Stimulated activated CD8-positive, alpha-beta memory T cell treated with anti-CD3 and anti-CD28 coated beads, Interleukin-12 subunit alpha, Interleukin-12 subunit beta, amount 100 ng/mL, for 24 hours (primary cell): Measurements from ENCODE around the gene SNRPE.

ENCODE experiments used
- DNase-seq: peaks from one replicate; pipeline ENCODE4 v3.0.0-alpha.2; 2020; ENCODE audit errors: extremely low read depth

Gene SNRPE

DNA sequence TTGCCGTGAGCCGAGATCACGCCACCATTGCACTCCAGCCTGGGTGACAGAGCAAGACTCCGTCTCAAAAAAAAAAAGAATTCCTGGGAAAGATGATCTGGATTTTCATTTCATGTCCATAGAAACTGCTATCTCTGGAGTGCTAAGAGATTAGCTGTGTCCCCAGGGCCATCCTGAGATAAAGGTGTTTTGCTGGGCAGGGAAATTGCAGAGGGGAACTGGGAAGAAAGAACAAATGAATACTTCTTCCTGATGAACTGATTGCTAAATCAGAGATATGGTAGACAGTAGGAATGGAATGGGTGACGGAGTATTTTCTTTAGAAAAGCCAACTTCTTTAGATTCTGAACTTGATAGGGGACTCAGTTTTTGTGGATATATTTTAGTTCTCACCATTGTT is 19.2 kb downstream of the SNRPE start:
- no peak for DNase-seq

- DNase-seq = no peak
These were observed 27.4 kb downstream of the SNRPE start for GRCh38 chr1:203888807-203889251.

DNA sequence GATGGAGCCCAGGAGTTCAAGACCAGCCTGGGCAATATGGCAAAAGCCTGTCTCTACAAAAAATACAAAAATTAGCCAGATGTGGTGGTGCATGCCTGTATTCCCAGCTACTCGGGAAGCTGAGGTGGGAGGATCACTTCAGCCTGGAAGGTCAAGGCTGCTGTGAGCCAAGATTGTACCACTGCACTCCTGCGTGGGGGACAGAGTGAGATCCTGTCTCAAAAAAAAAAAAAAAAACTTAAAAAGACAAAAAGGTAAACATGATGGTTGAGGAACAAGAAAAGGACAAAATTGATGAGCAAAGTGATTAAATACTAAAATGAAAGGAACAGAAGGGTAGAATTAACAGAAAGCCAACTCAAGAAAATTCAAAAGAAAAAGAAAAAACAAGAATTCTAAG is 30.6 kb downstream of the SNRPE start:
- no peak for DNase-seq

DNA sequence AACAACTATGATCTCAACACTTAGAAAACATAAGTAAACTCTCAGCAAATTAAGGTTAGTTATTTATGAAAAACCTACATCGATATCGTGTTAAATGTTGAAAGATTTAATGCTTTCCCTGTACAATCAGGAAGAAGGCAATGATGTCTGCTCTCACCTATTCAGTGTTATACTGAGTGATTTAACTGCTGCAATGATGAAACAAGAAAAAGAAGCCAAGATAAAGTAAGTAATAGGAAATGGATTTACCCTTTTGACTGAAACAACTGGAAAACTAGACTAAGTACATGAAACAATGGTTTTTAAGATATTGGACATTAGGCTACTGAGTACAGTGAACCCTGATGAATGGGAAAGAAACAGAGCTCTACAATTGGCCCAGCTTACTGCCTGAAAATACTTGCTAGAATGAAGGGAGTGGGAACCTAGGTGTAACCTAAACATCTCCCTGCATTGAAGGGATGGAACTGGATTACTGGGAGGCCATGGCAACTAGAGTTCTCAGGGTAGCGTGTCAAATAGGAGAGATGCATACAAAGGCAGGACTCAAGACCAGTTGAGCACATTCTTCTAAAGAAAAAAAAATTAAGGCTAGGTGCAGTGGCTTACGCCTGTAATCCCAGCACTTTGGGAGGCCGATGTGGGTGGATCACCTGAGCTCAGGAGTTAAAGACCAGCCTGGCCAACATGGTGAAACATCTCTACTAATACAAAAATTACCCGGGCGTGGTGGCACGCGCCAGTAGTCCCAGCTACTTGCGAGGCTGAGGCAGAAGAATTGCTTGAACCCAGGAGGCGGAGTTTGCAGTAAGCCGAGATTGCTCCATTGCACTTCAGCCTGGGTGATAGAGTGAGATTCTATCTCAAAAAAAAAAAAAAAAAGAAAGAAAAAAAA is 37.3 kb downstream of the SNRPE start:
- no peak for DNase-seq

GRCh38 chr1:203899353-203899716 is 37.9 kb downstream of the SNRPE start:
- DNase-seq = no peak

DNA sequence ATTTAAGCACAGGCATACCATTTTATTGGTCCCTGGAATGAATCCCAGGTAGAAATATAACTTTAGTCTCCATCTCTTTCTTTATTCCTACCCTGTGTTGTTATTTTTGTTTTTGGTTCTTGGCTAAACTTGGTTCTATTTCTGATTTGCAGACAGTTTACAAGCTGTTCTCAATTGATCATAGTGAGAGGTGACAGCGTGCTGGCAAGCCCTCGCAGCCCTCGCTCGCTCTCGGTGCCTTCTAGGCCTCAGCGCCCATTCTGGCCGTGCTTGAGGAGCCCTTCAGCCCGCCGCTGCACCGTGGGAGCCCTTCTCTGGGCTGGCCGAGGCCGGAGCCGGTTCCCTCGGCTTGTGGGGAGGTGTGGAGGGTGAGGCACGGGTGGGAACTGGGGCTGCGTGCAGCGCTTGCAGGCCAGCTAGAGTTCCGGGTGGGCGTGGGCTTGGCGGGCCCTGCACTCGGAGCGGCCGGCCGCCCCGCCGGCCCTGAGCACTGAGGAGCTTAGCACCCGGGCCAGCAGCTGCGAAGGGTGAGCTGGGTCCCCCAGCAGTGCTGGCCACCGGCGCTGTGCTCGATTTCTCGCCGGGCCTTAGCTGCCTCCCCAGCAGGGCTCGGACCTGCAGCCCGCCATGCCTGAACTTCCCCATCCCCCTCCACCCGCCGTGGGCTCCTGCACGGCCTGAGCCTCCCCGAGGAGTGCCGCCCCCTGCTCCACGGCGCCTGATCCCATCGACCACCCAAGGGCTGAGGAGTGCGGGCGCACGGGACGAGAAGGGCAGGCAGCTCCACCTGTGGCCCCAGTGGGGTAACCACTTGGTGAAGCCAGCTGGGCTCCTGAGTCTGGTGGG is 38.7 kb downstream of the SNRPE start:
- no peak for DNase-seq

- no peak for DNase-seq
These were observed 40.2 kb downstream of the SNRPE start for GRCh38 chr1:203901581-203901980.

GRCh38 chr1:203905275-203905674 is 43.9 kb downstream of the SNRPE start:
- no peak for DNase-seq

DNA sequence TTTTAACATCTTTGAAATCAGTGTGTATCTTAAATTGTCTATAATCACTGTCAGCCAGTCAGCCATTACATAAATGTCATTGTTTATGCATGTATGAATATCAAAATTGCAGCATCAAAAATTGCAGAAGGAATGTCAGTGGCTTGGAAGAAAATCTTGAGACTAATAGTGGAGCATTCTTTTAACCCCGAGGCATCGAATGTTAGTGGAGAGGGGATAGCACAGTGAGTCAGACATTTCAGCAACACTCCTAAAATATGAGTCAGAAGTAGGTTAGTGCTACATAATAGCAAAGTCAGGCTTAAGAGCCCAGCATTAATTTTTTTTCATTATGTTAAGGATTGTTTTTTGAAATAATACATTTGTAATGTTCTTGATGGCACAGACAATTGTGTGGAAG is 45.5 kb downstream of the SNRPE start:
- DNase-seq = no peak

GRCh38 chr1:203907901-203908300 is 46.5 kb downstream of the SNRPE start:
- no peak for DNase-seq

DNA sequence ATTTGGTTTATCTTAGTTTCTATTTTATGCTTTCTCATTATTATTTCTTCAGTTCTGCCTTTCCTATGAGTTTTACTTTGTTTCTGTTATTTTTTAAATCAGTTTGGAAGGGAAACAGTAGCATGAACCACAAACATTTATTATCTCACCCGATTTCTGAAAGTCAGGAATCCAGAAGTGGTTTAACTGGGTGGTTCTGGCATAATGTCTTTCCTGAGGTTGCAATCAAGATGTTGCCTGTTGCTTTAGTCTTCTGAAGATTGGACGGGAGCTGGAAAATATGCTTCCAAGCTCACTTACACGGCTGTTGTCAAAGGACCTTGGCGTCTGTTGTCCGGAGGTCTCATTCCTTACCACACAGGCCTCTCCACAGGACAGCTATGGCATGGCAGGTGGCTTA is 50.4 kb downstream of the SNRPE start:
- DNase-seq = no peak

DNA sequence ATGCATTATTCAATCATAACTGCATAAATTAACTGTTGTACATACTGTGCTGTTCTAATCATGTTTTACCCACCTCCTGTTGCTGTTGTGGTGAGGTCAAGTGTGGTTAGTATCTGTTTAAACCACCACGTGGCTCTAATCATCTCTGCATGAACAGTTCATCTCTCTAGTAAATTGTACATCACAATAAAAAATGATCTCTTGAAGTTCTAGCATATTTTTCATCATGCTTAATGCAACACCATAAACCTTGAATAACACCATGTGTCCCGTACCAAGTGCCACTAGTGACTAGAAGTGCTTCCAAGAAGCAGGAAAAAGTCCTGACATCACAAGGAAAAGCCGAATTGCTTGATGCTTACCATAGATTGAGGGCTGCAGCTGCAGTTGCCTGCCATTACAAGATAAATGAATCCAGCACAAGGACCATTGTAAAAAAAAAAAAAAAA is 51.7 kb downstream of the SNRPE start:
- DNase-seq = no peak

DNA sequence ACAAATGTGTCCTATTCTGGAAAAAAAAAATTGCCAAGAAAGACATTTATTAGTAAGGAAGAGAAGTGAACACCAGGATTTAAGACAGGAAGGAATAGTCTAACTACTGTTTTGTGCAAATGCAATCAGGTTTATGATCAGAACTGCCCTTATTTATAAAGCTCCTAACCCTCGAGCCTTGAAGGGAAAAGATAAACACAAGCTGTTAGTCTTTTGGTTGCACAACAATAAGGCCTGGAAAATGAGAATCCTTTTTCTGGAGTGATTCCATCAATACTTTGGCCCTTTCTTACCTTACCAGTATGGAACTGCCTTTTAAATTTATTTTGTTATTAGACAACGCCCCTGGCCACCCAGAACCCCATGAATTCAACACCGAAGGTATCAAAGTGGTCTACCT is 52.9 kb downstream of the SNRPE start:
- no peak for DNase-seq

DNA sequence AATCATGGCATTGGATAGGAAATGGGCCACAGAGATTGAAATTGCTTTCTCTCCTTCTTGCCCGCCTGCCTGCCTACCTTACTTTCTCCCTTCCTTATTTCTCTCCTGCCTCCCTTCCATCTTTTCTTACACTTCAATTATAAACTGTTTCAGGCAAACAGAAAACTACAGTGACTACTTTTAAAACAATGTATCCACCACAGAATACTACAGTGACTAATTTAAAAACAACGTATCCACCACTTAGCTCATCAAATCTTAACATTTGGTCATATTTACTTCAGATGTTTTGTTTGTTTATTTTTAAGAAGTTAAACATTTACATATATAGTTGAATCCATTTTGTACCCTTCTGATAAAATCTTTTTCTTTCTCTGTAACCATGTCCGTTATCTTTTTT is 54.4 kb downstream of the SNRPE start:
- no peak for DNase-seq

DNA sequence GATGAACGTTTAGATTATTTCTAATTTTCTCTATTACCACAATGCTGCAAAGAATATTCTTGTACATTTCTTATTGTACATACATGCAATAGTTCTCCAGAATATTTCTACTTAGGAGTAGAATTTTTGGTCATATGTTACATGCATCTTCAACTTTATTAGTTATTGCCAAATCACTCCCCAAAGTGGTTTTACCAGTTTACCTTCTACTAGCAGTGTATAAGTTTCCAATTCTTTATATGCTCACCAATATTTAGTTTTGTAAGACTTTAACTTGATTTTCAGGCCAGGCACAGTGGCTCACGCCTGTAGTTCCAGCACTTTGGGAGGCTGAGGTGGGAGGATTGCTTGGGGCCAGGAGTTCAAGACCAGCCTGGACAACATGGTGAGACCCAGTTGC is 55.4 kb downstream of the SNRPE start:
- DNase-seq = no peak
